ENCODE results near the gene HLA-C.

- TF ChIP-seq POLR2A (IDR thresholded peaks at IDR 0.05), result no peak
- no peak for TF ChIP-seq CTCF (IDR thresholded peaks at IDR 0.05)
- TF ChIP-seq POLR2AphosphoS5 (IDR thresholded peaks at IDR 0.05), result no peak
Observed at GRCh38 chr6:31285486-31285885, 13.6 kb upstream of the HLA-C start.

All from sigmoid colon (tissue), 4 donors.